K562 (cell line): Measurements from ENCODE around the gene SRPK3. TPM values are rescaled to one million over a fixed set of nuclear protein-coding genes. Genes with fewer than 3 reads are reported as not detected.

Experiments
- ATAC-seq: fragments of 200-7000 bp; cut with Tn5 transposase; 3 replicates; pipeline ENCODE4 v1.9.1; 2020; ENCODE audit warnings: moderate library complexity
- BruUV-seq: library from RNA; stranded (reverse); fragments of 400-500 nt; replicated peaks from 2 replicates; lab custom pipeline; 2021; lab: Mats Ljungman, UMichigan
- CTCF ChIA-PET: fragments of 300-600 bp; formaldehyde crosslinking; extraction: SDS; loops from one replicate; lab custom pipeline; 2021; ENCODE audit warnings: low intra/inter-chr PET ratio; lab: Yijun Ruan, JAX
- POLR2A ChIA-PET: fragments of 300-600, 350-650 bp; sonication (Branson Sonifier 250); formaldehyde crosslinking; extraction: SDS; loops from one replicate; lab custom pipeline; 2021; ENCODE audit warnings: antibody characterized with exemption, inconsistent platforms; lab: Yijun Ruan, JAX
- DNase-seq, 4 experiments: peaks; one replicate each; pipeline versions ENCODE4 v3.0.0 to v3.0.0-alpha.2; 2011 to 2018; ENCODE audit warnings: low spot score in 3 of 4, mixed read lengths in 3 of 4; ENCODE audit errors: extremely low read depth in 1 of 4
- FAIRE-seq: peaks from 2 replicates; lab custom pipeline; 2011; peaks lifted over from hg19 to GRCh38; lab: Jason Lieb, UNC
- H2AFZ ChIP-seq: 2 replicates; pipeline ENCODE4 v1.6.0; 2011; ENCODE audit warnings: low read depth, low read length, control low read depth, inconsistent platforms
- H3K27ac ChIP-seq: fragments of 200-600 bp; 3 replicates; pipeline ENCODE4 v1.8.0; 2011; ENCODE audit warnings: low read depth, mild to moderate bottlenecking, control low read depth, inconsistent platforms, low read length, moderate library complexity, mixed read lengths; ENCODE audit errors: extremely low read depth
- H3K27me3 ChIP-seq, 2 experiments: fragments of 300-600 bp in 1 of 2; 2 replicates in 1 of 2; 3 replicates in 1 of 2; pipeline versions ENCODE4 v1.6.0 to v1.8.0; 2011; ENCODE audit warnings: inconsistent platforms in 2 of 2, low read length in 2 of 2, mild to moderate bottlenecking in 1 of 2, mixed read lengths in 1 of 2, moderate library complexity in 1 of 2; ENCODE audit not compliant: control insufficient read depth in 2 of 2, insufficient read depth in 2 of 2
- H3K36me3 ChIP-seq: fragments of 300-600 bp; 3 replicates; pipeline ENCODE4 v1.8.0; 2011; ENCODE audit warnings: mild to moderate bottlenecking, low read length, inconsistent platforms; ENCODE audit not compliant: control insufficient read depth, insufficient read depth
- H3K4me1 ChIP-seq, 2 experiments: fragments of 200-600 bp in 1 of 2; replicated peaks in 1 of 2; 2 replicates in 1 of 2; 3 replicates in 1 of 2; pipeline versions ENCODE4 v1.5.1 to v1.8.0; 2011; ENCODE audit warnings: inconsistent platforms in 2 of 2, low read length in 2 of 2, mild to moderate bottlenecking in 1 of 2, mixed read lengths in 1 of 2, moderate library complexity in 1 of 2; ENCODE audit not compliant: control insufficient read depth in 2 of 2, insufficient read depth in 2 of 2
- H3K4me2 ChIP-seq: 2 replicates; pipeline ENCODE4 v1.6.1; 2011; ENCODE audit warnings: low read length, control low read depth, inconsistent platforms, mixed read lengths; ENCODE audit not compliant: insufficient read depth
- H3K4me3 ChIP-seq: fragments of 200-600 bp; sonication (generic), shearing (Covaris generic); 2 replicates; pipeline ENCODE4 v1.5.1; 2016; ENCODE audit warnings: control low read depth, inconsistent platforms
- H3K79me2 ChIP-seq: fragments of 200-600 bp; 3 replicates; pipeline ENCODE4 v1.8.0; 2011; ENCODE audit warnings: low read length, inconsistent platforms; ENCODE audit not compliant: control insufficient read depth, insufficient read depth
- H3K9ac ChIP-seq, 2 experiments: 2 replicates each; pipeline versions ENCODE4 v1.6.0 to v1.6.1; 2011; ENCODE audit warnings: low read depth in 2 of 2, low read length in 2 of 2, control low read depth in 1 of 2, inconsistent platforms in 1 of 2, mild to moderate bottlenecking in 1 of 2, mixed read lengths in 1 of 2; ENCODE audit not compliant: insufficient read depth in 1 of 2
- H3K9me1 ChIP-seq: one replicate; pipeline ENCODE4 v1.6.0; 2011; ENCODE audit warnings: inconsistent platforms, mild to moderate bottlenecking, low read length, moderate library complexity; ENCODE audit not compliant: control insufficient read depth, insufficient read depth
- H3K9me3 ChIP-seq: replicated peaks from 2 replicates; pipeline ENCODE4 v1.5.1; 2011; ENCODE audit warnings: low read depth, low read length, inconsistent platforms; ENCODE audit not compliant: control insufficient read depth, insufficient read depth
- H4K20me1 ChIP-seq: replicated peaks from 2 replicates; pipeline ENCODE4 v1.6.1; 2011; ENCODE audit warnings: low read length, inconsistent platforms, mixed read lengths; ENCODE audit not compliant: control insufficient read depth, insufficient read depth
- CTCF ChIP-seq, 3 experiments: IDR thresholded peaks in 2 of 3; conservative IDR thresholded peaks in 1 of 3; 2 replicates each; pipeline ENCODE4 v1.5.1; 2011 to 2012; ENCODE audit warnings: low read length in 3 of 3, mild to moderate bottlenecking in 3 of 3, control low read depth in 2 of 3, improper control_type of control experiment in 1 of 3, inconsistent platforms in 1 of 3, low read depth in 1 of 3, mixed read lengths in 1 of 3, moderate library complexity in 1 of 3; ENCODE audit not compliant: insufficient read depth in 2 of 3
- FOXK1 ChIP-seq: sonication (generic); formaldehyde crosslinking; IDR thresholded peaks from 2 replicates; pipeline ENCODE4 v1.8.0; 2022; ENCODE audit warnings: missing genetic modification reagents, mild to moderate bottlenecking, borderline replicate concordance
- KDM1A ChIP-seq, 2 experiments: fragments of 450-650 bp; IDR thresholded peaks; 2 replicates each; pipeline ENCODE4 v1.6.1; 2016; ENCODE audit warnings: mild to moderate bottlenecking in 2 of 2
- POLR2G ChIP-seq: fragments of 200-400 bp; formaldehyde crosslinking; IDR thresholded peaks from 2 replicates; pipeline ENCODE4 v1.6.1; 2017; ENCODE audit warnings: low read depth, mild to moderate bottlenecking, antibody characterized with exemption, low read length, moderate library complexity
- RBFOX2 ChIP-seq: fragments of 200-400 bp; formaldehyde crosslinking; IDR thresholded peaks from 2 replicates; pipeline ENCODE4 v1.6.1; 2017; ENCODE audit warnings: low read depth, mild to moderate bottlenecking, low read length, moderate library complexity
- ZNF274 ChIP-seq: IDR thresholded peaks from 2 replicates; pipeline ENCODE4 v1.6.1; 2011; ENCODE audit warnings: low read depth, mild to moderate bottlenecking, low read length, moderate library complexity, borderline replicate concordance
- ZNF589 ChIP-seq: fragments of 200-800 bp; sonication (Bioruptor generic); IDR thresholded peaks from 2 replicates; pipeline ENCODE4 v1.6.1; 2016; ENCODE audit warnings: low read depth, missing genetic modification characterization, missing compliant biosample characterization
- ZNF780A ChIP-seq: fragments of 250-450 bp; sonication (Bioruptor Pico); IDR thresholded peaks from 2 replicates; pipeline ENCODE4 v1.5.0; 2021; ENCODE audit warnings: mild to moderate bottlenecking
- WGBS: fragments of 100-300 bp; shearing (Covaris generic); methylation state at CpG from one replicate; pipeline ENCODE4 v1.1.6; 2016; ENCODE audit warnings: low coverage, mixed read lengths; ENCODE audit not compliant: insufficient coverage; ENCODE audit errors: missing lambda C conversion rate; 5-methylcytosine and 5-hydroxymethylcytosine counted together
- in situ Hi-C: fragments of 300-500 bp; cut with MboI; formaldehyde crosslinking; loops from 4 replicates; pipeline ENCODE4 v1.15.0; 2018; ENCODE audit warnings: inconsistent platforms, mixed read lengths
- intact Hi-C: fragments of 100-400 bp; cut with micrococcal nuclease; formaldehyde crosslinking; loops from 2 replicates; pipeline ENCODE4 v1.14.2; 2022
- polyA plus RNA-seq, 8 experiments: library from polyadenylated mRNA; depleted of rRNA in 4 of 8; stranded (reverse) in 5 of 8; unstranded in 3 of 8; fragments of >200 nt; fragmentation: Nextera tagmentation in 2 of 8; fragmentation: Illumina TruSeq in 1 of 8; extraction: Ambion mirVana in 2 of 8; extraction: Trizol in 1 of 8; gene quantifications; 2 replicates each; pipeline versions ENCODE4 v1.2.1 to v1.2.3, GENCODE V29; 2011 to 2014; ENCODE audit warnings: inconsistent platforms in 1 of 8, missing spikeins in 1 of 8
- total RNA-seq, 7 experiments: library from RNA; depleted of rRNA in 6 of 7; stranded (reverse); fragments of >200 nt in 6 of 7; fragmentation: Illumina TruSeq in 2 of 7; extraction: Trizol in 2 of 7; gene quantifications; 2 replicates each; pipeline versions ENCODE4 v1.2.1 to v1.2.3, GENCODE V29; 2011 to 2021; ENCODE audit warnings: low replicate concordance in 1 of 7
- TF ChIP-seq, protein P1 (sequence below): fragments of 250-450 bp; sonication (Bioruptor Pico); IDR thresholded peaks from 2 replicates; pipeline ENCODE4 v1.8.0; 2022; ENCODE audit warnings: inconsistent platforms

The SRPK3 gene
- total and polyA plus RNA-seq, 9 of the 15 experiments (the other 6 are each of a cell fraction or from before 2014, with no cell fraction given) = 0.01 to 0.09 (median 0.04) TPM; not detected in 2

DNA sequence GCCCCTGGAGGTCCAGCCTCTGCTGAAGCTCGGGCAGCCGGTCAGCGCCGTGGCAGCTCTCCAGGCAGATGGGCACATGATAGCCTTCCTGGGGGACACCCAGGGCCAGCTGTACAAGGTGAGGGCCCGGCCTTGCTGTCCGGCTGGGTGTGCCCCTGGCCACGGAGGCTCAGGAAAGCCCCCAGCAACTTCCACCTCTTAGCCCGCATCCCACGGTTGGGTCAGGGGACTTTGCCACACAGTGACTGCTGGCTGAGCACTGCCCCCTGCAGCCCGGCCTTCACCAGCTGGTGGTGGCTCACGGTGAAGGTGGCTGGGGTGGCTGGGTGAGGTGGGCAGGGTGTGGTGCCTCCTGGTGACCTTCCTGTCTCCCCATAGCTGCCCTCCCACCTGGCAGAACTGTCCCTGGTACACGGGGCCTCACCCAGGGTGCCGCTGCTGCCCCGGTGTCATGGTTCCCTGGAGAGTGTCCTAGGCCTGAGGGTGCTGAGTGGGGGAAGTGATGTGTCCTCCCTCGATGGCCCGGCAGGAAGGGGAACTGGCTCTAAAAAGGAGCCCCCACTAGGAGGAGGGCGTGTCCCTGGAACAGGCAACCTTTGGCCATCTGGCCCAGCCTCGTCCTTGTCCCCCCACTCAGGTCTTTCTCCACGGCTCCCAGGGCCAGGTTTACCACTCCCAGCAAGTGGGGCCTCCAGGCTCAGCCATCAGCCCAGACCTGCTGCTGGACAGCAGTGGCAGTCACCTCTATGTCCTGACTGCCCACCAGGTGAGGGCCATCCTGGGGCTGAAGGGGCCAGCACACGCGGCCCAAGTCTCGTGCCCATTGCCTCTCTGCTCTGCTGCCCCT lies 12.3 kb upstream of the SRPK3 start:
- intact Hi-C loops = loop anchor here (5.0 kb wide), 1 partner anchor 159 kb away; the partner anchor contains the start of gene ARHGAP4
- H3K9me1 ChIP-seq = no peaks in the 10 kb centered on the region
- no peak overlapping the region for H3K4me2 ChIP-seq
- ATAC-seq (no peak), DNase-seq (no peak), FAIRE-seq (no peak)
- H3K27ac ChIP-seq = no peak overlapping the region
- 78% methylated on average over 12 of the region's 22 CpGs for WGBS
- POLR2A ChIA-PET = no interaction called here
- CTCF ChIA-PET = no interaction called here
- TF ChIP-seq, protein P1, sequence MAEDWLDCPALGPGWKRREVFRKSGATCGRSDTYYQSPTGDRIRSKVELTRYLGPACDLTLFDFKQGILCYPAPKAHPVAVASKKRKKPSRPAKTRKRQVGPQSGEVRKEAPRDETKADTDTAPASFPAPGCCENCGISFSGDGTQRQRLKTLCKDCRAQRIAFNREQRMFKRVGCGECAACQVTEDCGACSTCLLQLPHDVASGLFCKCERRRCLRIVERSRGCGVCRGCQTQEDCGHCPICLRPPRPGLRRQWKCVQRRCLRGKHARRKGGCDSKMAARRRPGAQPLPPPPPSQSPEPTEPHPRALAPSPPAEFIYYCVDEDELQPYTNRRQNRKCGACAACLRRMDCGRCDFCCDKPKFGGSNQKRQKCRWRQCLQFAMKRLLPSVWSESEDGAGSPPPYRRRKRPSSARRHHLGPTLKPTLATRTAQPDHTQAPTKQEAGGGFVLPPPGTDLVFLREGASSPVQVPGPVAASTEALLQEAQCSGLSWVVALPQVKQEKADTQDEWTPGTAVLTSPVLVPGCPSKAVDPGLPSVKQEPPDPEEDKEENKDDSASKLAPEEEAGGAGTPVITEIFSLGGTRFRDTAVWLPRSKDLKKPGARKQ (CRISPR knock-in tag) = no peak
- TF ChIP-seq ZNF274 (no peak), ZNF780A (CRISPR knock-in tag) (no peak), FOXK1 (no peak), KDM1A (IDR thresholded peaks at IDR 0.05) (no peak), CTCF (IDR thresholded peaks at IDR 0.05 in 2 of 3, conservative IDR thresholded peaks at IDR 0.05 in 1 of 3; ENCODE audit: insufficient read depth in 2 of 3, low read depth in 1 of 3, low read length in 3 of 3) (0 out of 6 replicates have a peak, but pooled peaks of 1 of the 3 experiments have one; percentile 15), POLR2G (peak; percentile 13), ZNF589 (CRISPR knock-in tag) (no peak), RBFOX2 (peak; percentile 31; the same call in 1 of the 2 replicates)
- no TSS peak for BruUV-seq
- no peaks in the 10 kb centered on the region for H4K20me1 ChIP-seq
- peak overlapping the region in 1 of 2 experiments; percentile 58; a peak in 1 of 4 replicates for H3K9ac ChIP-seq
- no peak overlapping the region for H3K4me3 ChIP-seq
- peaks cover 15 to 96% of the 10 kb centered on the region in 2 experiments for H3K4me1 ChIP-seq
- H2AFZ ChIP-seq = no peak overlapping the region
- H3K36me3 ChIP-seq = no peaks in the 10 kb centered on the region
- in situ Hi-C loops = no loop called here
- H3K79me2 ChIP-seq = peaks cover 14% of the 10 kb centered on the region
- no peaks in the 10 kb centered on the region for H3K9me3 ChIP-seq
- H3K27me3 ChIP-seq = no peaks in the 10 kb centered on the region
